ENCODE results near the gene MLLT10.
"Not testable (repeated sequence)": the region's sequence is repeated elsewhere in the genome, so short reads cannot be mapped to it uniquely, and the experiment has no call there.

GRCh38 chr10:21624421-21624820 is 90.4 kb downstream of the MLLT10 start:
- not testable (repeated sequence) for TF ChIP-seq PBX3 (IDR thresholded peaks at IDR 0.05; ENCODE audit: insufficient replicate concordance, low read depth, low read length); POLR2A (IDR thresholded peaks at IDR 0.05; ENCODE audit: low read depth, low read length); ATF3 (IDR thresholded peaks at IDR 0.05; ENCODE audit: borderline replicate concordance, extremely low read depth, low read depth, low read length); ESRRA (IDR thresholded peaks at IDR 0.05; ENCODE audit: low read length); EZH2 (IDR thresholded peaks at IDR 0.05; ENCODE audit: borderline replicate concordance, control insufficient read depth, low read depth, low read length); NFYB (IDR thresholded peaks at IDR 0.05; ENCODE audit: insufficient read depth, low read depth, low read length); CTCF (IDR thresholded peaks at IDR 0.05 in 2 of 3, conservative IDR thresholded peaks at IDR 0.05 in 1 of 3; ENCODE audit: control insufficient read depth in 2 of 3, extremely low read depth in 1 of 3, insufficient read depth in 1 of 3, low read depth in 3 of 3, low read length in 3 of 3); POLR2AphosphoS5 (IDR thresholded peaks at IDR 0.05; ENCODE audit: low read length); ZBTB40 (IDR thresholded peaks at IDR 0.05; ENCODE audit: borderline replicate concordance); TAF1 (IDR thresholded peaks at IDR 0.05; ENCODE audit: borderline replicate concordance, low read depth, low read length)

All from GM12878 (cell line).